ENCODE results near the gene SLC30A9.

GRCh38 chr4:41944089-41944488, 46.2 kb upstream of the SLC30A9 start:
- TF ChIP-seq CTCF (IDR thresholded peaks at IDR 0.05; ENCODE audit: low read depth, low read length) (no peak), EZH2phosphoT487 (IDR thresholded peaks at IDR 0.05; ENCODE audit: low read depth) (no peak)
